Progenitor cell of endocrine pancreas (in vitro differentiated cells): ENCODE data around the gene ADGRA3. TPM values are rescaled to one million over a fixed set of nuclear protein-coding genes. Genes with fewer than 3 reads are reported as not detected.

Experiments
- DNase-seq: peaks from one replicate; pipeline ENCODE4 v3.0.0; 2021; ENCODE audit warnings: low spot score; ENCODE audit not compliant: unreplicated experiment
- H3K27ac Mint-ChIP-seq: 2 replicates; pipeline ENCODE4 v1.8.0; 2021; ENCODE audit warnings: mild to moderate bottlenecking, moderate library complexity, mixed read lengths
- H3K27me3 Mint-ChIP-seq: 2 replicates; pipeline ENCODE4 v1.8.0; 2021; ENCODE audit warnings: mixed read lengths
- H3K36me3 Mint-ChIP-seq: 2 replicates; pipeline ENCODE4 v1.8.0; 2022; ENCODE audit warnings: mixed read lengths; ENCODE audit not compliant: insufficient read depth
- H3K4me1 Mint-ChIP-seq: 2 replicates; pipeline ENCODE4 v1.8.0; 2021; ENCODE audit warnings: low read depth, mixed read lengths
- H3K4me3 Mint-ChIP-seq: 2 replicates; pipeline ENCODE4 v1.8.0; 2021; ENCODE audit warnings: low read depth, mild to moderate bottlenecking, moderate library complexity, mixed read lengths
- H3K9me3 Mint-ChIP-seq: 2 replicates; pipeline ENCODE4 v1.8.0; 2021; ENCODE audit warnings: low read depth, mixed read lengths
- total RNA-seq: library from RNA; stranded (reverse); gene quantifications from 2 replicates; pipeline ENCODE4 v1.2.1, GENCODE V29; 2021
- TF ChIP-seq, protein P1 (sequence below): fragments of 200-600 bp; sonication (generic); IDR thresholded peaks from one replicate; pipeline ENCODE4 v1.5.0; 2021; ENCODE audit warnings: antibody characterized with exemption, mild to moderate bottlenecking; ENCODE audit not compliant: unreplicated experiment

ADGRA3 gene
- total RNA-seq, 1 donor from 2014 or later = 127 TPM

DNA sequence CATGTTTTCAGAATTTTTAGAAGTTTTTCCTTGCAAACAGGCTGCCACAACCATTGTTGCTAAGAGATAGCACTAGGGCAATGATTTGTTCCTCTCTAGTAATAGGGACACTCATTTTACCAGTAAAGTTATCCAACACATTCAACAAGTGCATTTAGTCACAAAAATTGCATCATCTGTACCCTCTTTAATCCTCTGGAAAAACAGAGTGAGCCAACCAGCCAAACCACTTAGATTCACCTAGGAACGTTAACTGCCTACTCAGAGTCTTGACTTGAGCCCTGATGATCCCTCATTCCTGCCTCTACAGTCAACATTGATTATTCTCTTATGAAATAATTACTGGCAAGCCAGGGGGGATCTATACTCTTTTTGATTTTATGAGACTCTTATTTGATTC, 17.0 kb upstream of the ADGRA3 start:
- H3K9me3 Mint-ChIP-seq = peaks cover 25% of the 10 kb centered on the region
- TF ChIP-seq, protein P1, sequence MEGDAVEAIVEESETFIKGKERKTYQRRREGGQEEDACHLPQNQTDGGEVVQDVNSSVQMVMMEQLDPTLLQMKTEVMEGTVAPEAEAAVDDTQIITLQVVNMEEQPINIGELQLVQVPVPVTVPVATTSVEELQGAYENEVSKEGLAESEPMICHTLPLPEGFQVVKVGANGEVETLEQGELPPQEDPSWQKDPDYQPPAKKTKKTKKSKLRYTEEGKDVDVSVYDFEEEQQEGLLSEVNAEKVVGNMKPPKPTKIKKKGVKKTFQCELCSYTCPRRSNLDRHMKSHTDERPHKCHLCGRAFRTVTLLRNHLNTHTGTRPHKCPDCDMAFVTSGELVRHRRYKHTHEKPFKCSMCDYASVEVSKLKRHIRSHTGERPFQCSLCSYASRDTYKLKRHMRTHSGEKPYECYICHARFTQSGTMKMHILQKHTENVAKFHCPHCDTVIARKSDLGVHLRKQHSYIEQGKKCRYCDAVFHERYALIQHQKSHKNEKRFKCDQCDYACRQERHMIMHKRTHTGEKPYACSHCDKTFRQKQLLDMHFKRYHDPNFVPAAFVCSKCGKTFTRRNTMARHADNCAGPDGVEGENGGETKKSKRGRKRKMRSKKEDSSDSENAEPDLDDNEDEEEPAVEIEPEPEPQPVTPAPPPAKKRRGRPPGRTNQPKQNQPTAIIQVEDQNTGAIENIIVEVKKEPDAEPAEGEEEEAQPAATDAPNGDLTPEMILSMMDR = no peak
- no peaks in the 10 kb centered on the region for H3K27me3 Mint-ChIP-seq
- no peaks in the 10 kb centered on the region for H3K4me1 Mint-ChIP-seq
- DNase-seq = no peak
- H3K36me3 Mint-ChIP-seq = peaks cover 4% of the 10 kb centered on the region
- no peak overlapping the region for H3K4me3 Mint-ChIP-seq
- H3K27ac Mint-ChIP-seq = no peak overlapping the region

DNA sequence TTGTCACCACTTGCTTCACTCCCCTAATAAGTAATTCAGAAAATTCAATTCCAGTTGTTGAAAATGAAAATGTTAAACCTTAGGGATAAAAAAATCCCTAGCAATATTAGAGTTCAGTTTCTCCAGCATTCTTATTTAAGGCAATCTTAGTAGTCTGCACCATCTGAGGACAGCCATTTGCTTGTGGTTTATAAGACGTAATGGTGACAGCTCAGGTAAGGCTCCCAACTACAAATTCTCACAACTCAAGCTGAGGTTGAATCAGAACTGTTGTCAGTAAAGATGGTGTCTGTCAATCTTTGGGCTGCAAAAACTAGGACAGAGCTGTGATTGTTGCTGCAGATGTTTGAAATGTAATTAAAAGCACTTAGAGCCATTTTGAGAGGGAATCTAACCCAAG, 16.3 kb upstream of the ADGRA3 start:
- H3K27ac Mint-ChIP-seq = no peak overlapping the region
- DNase-seq = no peak
- H3K4me1 Mint-ChIP-seq = no peaks in the 10 kb centered on the region

DNA sequence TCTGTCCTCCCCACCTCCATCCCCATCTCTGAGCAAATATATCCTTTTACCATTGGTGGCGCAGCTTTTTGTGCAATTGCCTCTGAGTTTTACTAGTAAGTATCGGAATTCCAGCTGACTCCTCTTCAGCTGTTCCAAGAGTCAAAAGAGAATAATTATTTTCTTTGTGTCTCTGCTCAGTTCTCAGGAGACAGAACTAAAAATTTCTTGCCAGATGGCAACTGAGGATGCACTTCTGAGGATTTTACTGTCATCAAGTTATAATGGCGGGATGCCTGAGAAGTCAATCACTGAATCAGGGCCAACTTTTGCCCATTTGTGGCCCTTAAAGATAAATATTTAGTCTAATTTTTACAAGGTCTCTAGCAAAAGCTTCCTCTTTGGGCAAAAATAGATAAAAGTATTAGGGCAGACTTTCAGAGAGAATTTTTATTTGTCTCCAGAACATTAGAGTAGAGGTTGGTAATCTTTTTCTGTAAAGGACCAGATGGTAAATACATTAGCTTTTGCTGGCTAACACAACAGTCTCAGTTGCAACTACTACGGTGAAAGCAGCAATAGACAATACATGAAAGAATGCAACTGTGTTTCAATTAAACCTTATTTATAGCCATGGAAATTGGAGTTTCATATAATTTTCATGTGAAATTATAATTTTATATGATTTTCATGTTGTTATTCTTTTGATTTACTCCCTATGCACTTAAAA, 15.6 kb upstream of the ADGRA3 start:
- Mint-ChIP-seq H3K4me3 (no peak overlapping the region), H3K27ac (no peak overlapping the region), H3K4me1 (no peaks in the 10 kb centered on the region), H3K27me3 (no peaks in the 10 kb centered on the region), H3K36me3 (peaks cover 4% of the 10 kb centered on the region), H3K9me3 (peaks cover 24% of the 10 kb centered on the region)
- TF ChIP-seq, protein P1 = no peak
- DNase-seq = no peak

More for the DNA sequence above, 16.3 kb upstream of the ADGRA3 start:
- TF ChIP-seq, protein P1 = no peak
- Mint-ChIP-seq H3K9me3 (peaks cover 25% of the 10 kb centered on the region), H3K4me3 (no peak overlapping the region), H3K27me3 (no peaks in the 10 kb centered on the region), H3K36me3 (peaks cover 4% of the 10 kb centered on the region)

GRCh38 chr4:22524895-22525294, 9.0 kb upstream of the ADGRA3 start:
- TF ChIP-seq, protein P1 = no peak
- Mint-ChIP-seq H3K4me3 (no peak overlapping the region), H3K4me1 (peaks cover 2% of the 10 kb centered on the region), H3K36me3 (no peaks in the 10 kb centered on the region), H3K9me3 (no peaks in the 10 kb centered on the region), H3K27ac (no peak overlapping the region), H3K27me3 (no peaks in the 10 kb centered on the region)
- DNase-seq = no peak

- peaks cover 2% of the 10 kb centered on the region for H3K4me1 Mint-ChIP-seq
- H3K4me3 Mint-ChIP-seq = no peak overlapping the region
- H3K36me3 Mint-ChIP-seq = no peaks in the 10 kb centered on the region
- TF ChIP-seq, protein P1 = no peak
- H3K27me3 Mint-ChIP-seq = no peaks in the 10 kb centered on the region
- no peak overlapping the region for H3K27ac Mint-ChIP-seq
- no peak for DNase-seq
- peaks cover 3% of the 10 kb centered on the region for H3K9me3 Mint-ChIP-seq
These were observed 7.0 kb upstream of the ADGRA3 start for GRCh38 chr4:22522706-22523501.
